ENCODE measurements around the gene SPATA2. TPM values are rescaled to one million over a fixed set of nuclear protein-coding genes. Genes with fewer than 3 reads are reported as not detected.

SPATA2 gene
- total and polyA plus RNA-seq, 2 of the 13 experiments (the other 11 are each of a cell fraction or from before 2014, with no cell fraction given), result 3.2 to 8.7 TPM

DNA sequence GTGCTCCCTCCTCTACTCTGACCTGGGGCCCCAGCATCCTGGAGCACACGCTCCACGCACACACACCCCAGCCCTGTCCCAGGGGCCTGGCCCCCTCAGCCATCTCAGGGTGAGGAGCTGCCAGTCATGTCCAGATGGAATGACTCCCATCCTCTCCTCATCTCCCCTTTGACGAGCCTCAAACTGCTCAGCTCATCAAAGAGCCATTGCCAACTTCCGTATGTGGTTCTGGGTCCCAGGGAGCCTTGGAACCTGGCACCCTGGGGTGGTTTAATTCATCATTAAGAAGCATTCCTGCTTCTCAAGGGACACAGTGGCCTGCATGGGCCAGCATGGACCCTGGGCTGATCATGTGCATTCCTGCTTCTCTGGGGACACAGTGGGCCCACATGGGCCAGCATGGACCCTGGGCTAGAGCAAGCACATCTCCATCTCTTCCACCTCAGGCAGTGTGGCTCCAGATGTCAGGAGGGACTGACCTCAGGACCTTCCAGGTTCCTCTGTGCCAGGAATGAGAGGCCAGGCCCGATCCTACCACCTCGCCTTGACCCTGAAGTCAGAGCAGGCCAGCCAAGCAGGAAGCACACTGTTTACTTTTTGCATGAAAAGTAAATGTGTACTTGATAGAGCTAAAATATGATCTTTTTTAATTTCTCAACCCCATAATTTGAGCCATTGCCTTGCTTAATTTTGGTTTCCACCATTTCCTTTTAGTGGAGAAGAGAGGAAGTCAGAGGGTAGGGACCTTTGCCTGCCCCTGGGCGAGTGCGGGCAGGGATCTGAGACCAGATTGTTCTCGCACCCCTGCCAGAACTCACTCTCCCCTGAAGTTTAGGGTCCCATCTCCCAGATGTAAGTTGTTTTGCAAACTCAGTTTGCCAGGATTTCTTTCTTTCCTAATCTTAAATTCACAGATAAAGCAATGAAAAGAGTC, 26.1 kb downstream of the SPATA2 start:
- H3K9me3 ChIP-seq (ENCODE audit: low read length), result no peaks in the 10 kb centered on the region
- in situ Hi-C loops (cut with HindIII; ENCODE audit: extremely low pct_ligation_motif_present, low pct_unique_long_range_greater_than_20kb) (loop anchor here (5.0 to 25.0 kb wide), 2 partner anchors 282 to 552 kb away; no protein-coding TSS in a partner anchor), intact Hi-C loops (cut with micrococcal nuclease; ENCODE audit: unreplicated experiment) (loop anchor here (2.0 kb wide), 2 partner anchors 40 to 348 kb away; no protein-coding TSS in a partner anchor)
- CTCF ChIA-PET (ENCODE audit: low intra/inter-chr PET ratio, low total read pairs), result interaction anchor here (1.2 to 4.3 kb wide), 5 partner anchors 29 to 555 kb away, joined by 3 to 74 read pairs (median 14); no protein-coding TSS in a partner anchor
- H4K20me1 ChIP-seq (ENCODE audit: insufficient read depth, low read length), result no peaks in the 10 kb centered on the region
- H3K4me2 ChIP-seq (ENCODE audit: low read depth, low read length), result no peak overlapping the region
- H2AFZ ChIP-seq (ENCODE audit: low read length), result no peak overlapping the region
- H3K4me3 ChIP-seq (replicated peaks in 1 of 3; ENCODE audit: insufficient read depth in 1 of 3, low read depth in 2 of 3, low read length in 3 of 3), result no peak overlapping the region
- no peak overlapping the region for H3K9ac ChIP-seq (ENCODE audit: insufficient read depth, low read depth, low read length)
- no peaks in the 10 kb centered on the region for H3K27me3 ChIP-seq (ENCODE audit: control insufficient read depth in 1 of 2, insufficient read depth in 2 of 2, low read length in 2 of 2)
- BruUV-seq (replicated peaks), result no TSS peak
- no peak overlapping the region for H3K27ac ChIP-seq (ENCODE audit: extremely low read length, insufficient read depth, low read length)
- DNase-seq (ENCODE audit: low spot score) (no peak), FAIRE-seq (peak; percentile 30), ATAC-seq (peak; percentile 7; the same call in 1 of the 3 replicates)
- peaks cover 4 to 16% of the 10 kb centered on the region in 2 experiments for H3K36me3 ChIP-seq (replicated peaks in 1 of 2; ENCODE audit: control insufficient read depth in 1 of 2, insufficient read depth in 2 of 2, low read length in 2 of 2)
- H3K4me1 ChIP-seq (ENCODE audit: insufficient read depth, low read length), result peaks cover 14% of the 10 kb centered on the region
- POLR2A ChIA-PET, result interaction anchor here (0.5 to 1.2 kb wide), 3 partner anchors 10 to 56 kb away, joined by 3 to 5 read pairs (median 3); no protein-coding TSS in a partner anchor
- H3K79me2 ChIP-seq (ENCODE audit: insufficient read depth, low read length), result no peaks in the 10 kb centered on the region
- 84% methylated on average over 9 of the region's 9 CpGs for WGBS (ENCODE audit: low lambda C conversion rate)
- TF ChIP-seq CAMTA2 (CRISPR knock-in tag; IDR thresholded peaks at IDR 0.05; ENCODE audit: borderline replicate concordance) (peak; percentile 56; the same call in 1 of the 2 replicates), ZNF609 (CRISPR knock-in tag; IDR thresholded peaks at IDR 0.05; ENCODE audit: borderline replicate concordance) (no peak), LCORL (IDR thresholded peaks at IDR 0.05) (no peak), LCORL (CRISPR knock-in tag; IDR thresholded peaks at IDR 0.05) (0 out of 2 replicates have a peak, but pooled peaks have one; percentile 20), EED (CRISPR knock-in tag; IDR thresholded peaks at IDR 0.05) (0 out of 2 replicates have a peak, but pooled peaks have one; percentile 43), ZNF777 (CRISPR knock-in tag; IDR thresholded peaks at IDR 0.05) (peak; percentile 21; the same call in 1 of the 2 replicates), ZNF33B (CRISPR knock-in tag; IDR thresholded peaks at IDR 0.05) (no peak), ZNF598 (CRISPR knock-in tag; IDR thresholded peaks at IDR 0.05; ENCODE audit: borderline replicate concordance) (no peak), ZFX (CRISPR knock-in tag; IDR thresholded peaks at IDR 0.05; ENCODE audit: low read depth) (0 out of 2 replicates have a peak, but pooled peaks have one; percentile 5), CERS6 (CRISPR knock-in tag; IDR thresholded peaks at IDR 0.05) (no peak), TBX3 (IDR thresholded peaks at IDR 0.05; ENCODE audit: borderline replicate concordance) (no peak), RARA (CRISPR knock-in tag; IDR thresholded peaks at IDR 0.05) (peak; percentile 37; the same call in 1 of the 2 replicates), HNF4A (CRISPR knock-in tag; IDR thresholded peaks at IDR 0.05) (0 out of 2 replicates have a peak, but pooled peaks have one; percentile 6)

Measured in HepG2 (cell line).